H1 (cell line): Measurements from ENCODE around the gene DKC1. TPM values are rescaled to one million over a fixed set of nuclear protein-coding genes. Genes with fewer than 3 reads are reported as not detected.

ENCODE experiments used
- CTCF ChIA-PET: fragments of 300-600 bp; sonication (Branson Sonifier 250); formaldehyde crosslinking; loops from one replicate; lab custom pipeline; 2021; ENCODE audit not compliant: partially characterized antibody; lab: Charles Lee
- POLR2A ChIA-PET: fragments of 300-600 bp; sonication (Branson Sonifier 250); formaldehyde crosslinking; loops from one replicate; lab custom pipeline; 2021; ENCODE audit warnings: inconsistent platforms; ENCODE audit not compliant: partially characterized antibody; lab: Charles Lee
- DNase-seq, 2 experiments: peaks; one replicate each; pipeline versions ENCODE4 v3.0.0 to v3.0.0-alpha.2; 2010 to 2022; ENCODE audit warnings: low spot score in 2 of 2, low read depth in 1 of 2, mixed read lengths in 1 of 2
- FAIRE-seq: peaks from 2 replicates; lab custom pipeline; 2011; peaks lifted over from hg19 to GRCh38; lab: Jason Lieb, UNC
- H2AFZ ChIP-seq: 2 replicates; pipeline ENCODE4 v1.8.1; 2012; ENCODE audit warnings: low read length, inconsistent platforms
- H2AK5ac ChIP-seq: 2 replicates; pipeline ENCODE4 v1.6.1; 2013; ENCODE audit warnings: low read depth, low read length
- H2BK120ac ChIP-seq: replicated peaks from 2 replicates; pipeline ENCODE3; 2013; ENCODE audit warnings: low read depth, low read length, inconsistent platforms
- H2BK12ac ChIP-seq: 2 replicates; pipeline ENCODE4 v1.6.1; 2013; ENCODE audit warnings: low read depth, low read length
- H2BK15ac ChIP-seq: 2 replicates; pipeline ENCODE4 v1.6.1; 2013; ENCODE audit warnings: low read length
- H2BK20ac ChIP-seq: 2 replicates; pipeline ENCODE4 v1.6.1; 2013; ENCODE audit warnings: low read length
- H2BK5ac ChIP-seq: 2 replicates; pipeline ENCODE4 v1.6.1; 2013; ENCODE audit warnings: low read depth, low read length
- H3K14ac ChIP-seq: 2 replicates; pipeline ENCODE4 v1.6.1; 2013; ENCODE audit warnings: inconsistent platforms; ENCODE audit not compliant: insufficient read length
- H3K18ac ChIP-seq: 2 replicates; pipeline ENCODE4 v1.6.1; 2013; ENCODE audit warnings: low read length; ENCODE audit errors: extremely low read depth
- H3K23ac ChIP-seq: 2 replicates; pipeline ENCODE4 v1.6.1; 2013; ENCODE audit warnings: inconsistent platforms; ENCODE audit not compliant: insufficient read length
- H3K23me2 ChIP-seq: 2 replicates; pipeline ENCODE4 v1.6.1; 2013; ENCODE audit warnings: low read depth, low read length
- H3K27ac ChIP-seq: 2 replicates; pipeline ENCODE4 v1.6.1; 2011; ENCODE audit warnings: low read depth, low read length, inconsistent platforms
- H3K27me3 ChIP-seq, 4 experiments: replicated peaks in 1 of 4; 1 replicate in 1 of 4; 2 replicates in 3 of 4; pipeline versions ENCODE4 v1.6.1 to v1.8.1; 2011 to 2013; ENCODE audit warnings: low read length in 3 of 4, mild to moderate bottlenecking in 3 of 4, inconsistent platforms in 2 of 4, mixed read lengths in 2 of 4, moderate library complexity in 1 of 4; ENCODE audit not compliant: control insufficient read depth in 3 of 4, insufficient read depth in 3 of 4; ENCODE audit errors: extremely low read depth in 1 of 4
- H3K36me3 ChIP-seq, 4 experiments: 2 replicates each; pipeline versions ENCODE4 v1.6.1 to v1.8.1; 2011 to 2013; ENCODE audit warnings: mild to moderate bottlenecking in 4 of 4, low read length in 3 of 4, moderate library complexity in 2 of 4, control low read depth in 1 of 4, inconsistent platforms in 1 of 4; ENCODE audit not compliant: insufficient read depth in 4 of 4, control insufficient read depth in 2 of 4
- H3K4ac ChIP-seq: replicated peaks from 2 replicates; pipeline ENCODE3; 2013; ENCODE audit warnings: low read length, low read depth, mixed read lengths, inconsistent platforms; ENCODE audit not compliant: insufficient read length
- H3K4me1 ChIP-seq, 4 experiments: replicated peaks in 1 of 4; 1 replicate in 1 of 4; 2 replicates in 3 of 4; pipeline versions ENCODE4 v1.6.1 to v1.8.1; 2011 to 2013; ENCODE audit warnings: low read length in 3 of 4, inconsistent platforms in 2 of 4, mixed read lengths in 1 of 4; ENCODE audit not compliant: insufficient read depth in 4 of 4, control insufficient read depth in 3 of 4
- H3K4me2 ChIP-seq, 2 experiments: 2 replicates each; pipeline versions ENCODE4 v1.6.1 to v1.8.1; 2011 to 2013; ENCODE audit warnings: low read depth in 2 of 2, low read length in 2 of 2, control low read depth in 1 of 2, inconsistent platforms in 1 of 2, mild to moderate bottlenecking in 1 of 2; ENCODE audit not compliant: insufficient read depth in 1 of 2
- H3K4me3 ChIP-seq, 4 experiments: fragments of 200-600, 300-600 bp in 1 of 4; sonication (generic), shearing (Covaris generic), sonication (Bioruptor Twin) in 1 of 4; 2 replicates each; pipeline versions ENCODE4 v1.5.1 to v1.8.1; 2011 to 2016; ENCODE audit warnings: low read length in 4 of 4, low read depth in 3 of 4, control low read depth in 2 of 4, inconsistent platforms in 2 of 4, mild to moderate bottlenecking in 2 of 4, mixed read lengths in 1 of 4, moderate library complexity in 1 of 4; ENCODE audit not compliant: insufficient read depth in 2 of 4; ENCODE audit errors: extremely low read depth in 1 of 4
- H3K56ac ChIP-seq: replicated peaks from 2 replicates; pipeline ENCODE3; 2013; ENCODE audit warnings: low read depth, mild to moderate bottlenecking, mixed read lengths, low read length, inconsistent platforms; ENCODE audit not compliant: insufficient read length
- H3K79me1 ChIP-seq: 2 replicates; pipeline ENCODE4 v1.6.1; 2013; ENCODE audit warnings: low read depth, low read length, control low read depth
- H3K79me2 ChIP-seq, 2 experiments: 2 replicates each; pipeline versions ENCODE4 v1.6.1 to v1.8.1; 2012 to 2013; ENCODE audit warnings: low read length in 2 of 2, mild to moderate bottlenecking in 2 of 2, inconsistent platforms in 1 of 2; ENCODE audit not compliant: insufficient read depth in 2 of 2, control insufficient read depth in 1 of 2
- H3K9ac ChIP-seq, 4 experiments: replicated peaks in 1 of 4; 1 replicate in 1 of 4; 2 replicates in 3 of 4; pipeline versions ENCODE4 v1.6.1 to v1.8.1; 2011 to 2013; ENCODE audit warnings: low read depth in 3 of 4, low read length in 3 of 4, control low read depth in 2 of 4, mild to moderate bottlenecking in 2 of 4, moderate library complexity in 2 of 4, inconsistent platforms in 1 of 4; ENCODE audit errors: extremely low read depth in 1 of 4
- H3K9me3 ChIP-seq, 2 experiments: 2 replicates each; pipeline versions ENCODE4 v1.6.1 to v1.8.1; 2012 to 2013; ENCODE audit warnings: mild to moderate bottlenecking in 2 of 2, moderate library complexity in 2 of 2, control low read depth in 1 of 2, inconsistent platforms in 1 of 2, low read depth in 1 of 2, low read length in 1 of 2, mixed read lengths in 1 of 2; ENCODE audit not compliant: insufficient read depth in 2 of 2
- H4K20me1 ChIP-seq, 2 experiments: replicated peaks in 1 of 2; 2 replicates each; pipeline versions ENCODE3 to v1.8.1; 2011 to 2013; ENCODE audit warnings: inconsistent platforms in 2 of 2, low read length in 2 of 2, mild to moderate bottlenecking in 1 of 2; ENCODE audit not compliant: insufficient read depth in 2 of 2, control insufficient read depth in 1 of 2
- H4K5ac ChIP-seq: 2 replicates; pipeline ENCODE4 v1.6.1; 2013; ENCODE audit warnings: low read length, low read depth, mixed read lengths, inconsistent platforms; ENCODE audit not compliant: insufficient read length
- H4K8ac ChIP-seq: 2 replicates; pipeline ENCODE4 v1.8.0; 2013; ENCODE audit warnings: mild to moderate bottlenecking, moderate library complexity, low read length, inconsistent platforms; ENCODE audit not compliant: insufficient read depth; ENCODE audit errors: extremely low read depth
- H4K91ac ChIP-seq: replicated peaks from 2 replicates; pipeline ENCODE3; 2013; ENCODE audit warnings: low read length, mixed read lengths, inconsistent platforms; ENCODE audit not compliant: insufficient read length
- ATF3 ChIP-seq: IDR thresholded peaks from 2 replicates; pipeline ENCODE4 v1.6.1; 2011; ENCODE audit warnings: low read depth, mild to moderate bottlenecking, low read length; ENCODE audit not compliant: insufficient read depth
- CBX5 ChIP-seq: fragments of 300-800, 300-1000 bp; sonication (generic); IDR thresholded peaks from 2 replicates; pipeline ENCODE4 v1.7.1; 2016; ENCODE audit warnings: antibody characterized with exemption, low read length, low read depth
- GABPA ChIP-seq: IDR thresholded peaks from 2 replicates; pipeline ENCODE4 v1.6.1; 2011; ENCODE audit warnings: mild to moderate bottlenecking, low read length, moderate library complexity, borderline replicate concordance; ENCODE audit not compliant: insufficient read depth
- KDM4A ChIP-seq: IDR thresholded peaks from one replicate; pipeline ENCODE4 v1.7.1; 2012; ENCODE audit warnings: low read depth, mild to moderate bottlenecking, moderate library complexity, low read length, inconsistent platforms; ENCODE audit not compliant: severe bottlenecking
- KDM5A ChIP-seq: fragments of 200-600 bp; IDR thresholded peaks from 2 replicates; pipeline ENCODE4 v1.7.1; 2012; ENCODE audit warnings: mild to moderate bottlenecking, low read length, inconsistent platforms, mixed read lengths
- MAX ChIP-seq: IDR thresholded peaks from 2 replicates; pipeline ENCODE4 v1.6.1; 2012; ENCODE audit warnings: inconsistent platforms
- POLR2AphosphoS5 ChIP-seq: IDR thresholded peaks from 2 replicates; pipeline ENCODE4 v1.6.1; 2011; ENCODE audit warnings: low read depth, low read length
- POU5F1 ChIP-seq: IDR thresholded peaks from 2 replicates; pipeline ENCODE4 v1.6.1; 2011; ENCODE audit warnings: low read depth, mild to moderate bottlenecking, low read length, moderate library complexity
- RFX5 ChIP-seq: IDR thresholded peaks from 2 replicates; pipeline ENCODE4 v1.6.1; 2011; ENCODE audit warnings: low read depth, low read length, improper control_type of control experiment, borderline replicate concordance
- SIRT6 ChIP-seq: IDR thresholded peaks from one replicate; pipeline ENCODE4 v1.7.1; 2012; ENCODE audit warnings: low read length, inconsistent platforms
- SP2 ChIP-seq: IDR thresholded peaks from 2 replicates; pipeline ENCODE4 v1.6.1; 2012; ENCODE audit warnings: mild to moderate bottlenecking, low read length, inconsistent platforms
- TAF1 ChIP-seq: IDR thresholded peaks from 2 replicates; pipeline ENCODE4 v1.6.1; 2011; ENCODE audit warnings: mild to moderate bottlenecking, low read depth, low read length
- WGBS, 2 experiments: shearing (Covaris generic) in 1 of 2; methylation state at CpG; one replicate each; pipeline versions ENCODE4 v1.1.6 to v1.1.7; 2013 to 2015; ENCODE audit warnings: low lambda C conversion rate in 2 of 2, mixed read lengths in 2 of 2, inconsistent platforms in 1 of 2, low coverage in 1 of 2, missing lambda C conversion rate in 1 of 2; ENCODE audit not compliant: insufficient replicate concordance in 2 of 2, insufficient coverage in 1 of 2, insufficient read length in 1 of 2; ENCODE audit errors: extremely low coverage in 1 of 2, missing lambda C conversion rate in 1 of 2; 5-methylcytosine and 5-hydroxymethylcytosine counted together
- polyA plus RNA-seq, 7 experiments: library from polyadenylated mRNA; depleted of rRNA in 3 of 7; stranded (reverse) in 5 of 7; unstranded in 2 of 7; fragments of >200 nt in 5 of 7; fragments of 200-250 nt in 2 of 7; gene quantifications; 1 replicate in 5 of 7; 2 replicates in 1 of 7; 4 replicates in 1 of 7; pipeline versions ENCODE4 v1.2.1 to v1.2.3, GENCODE V29; 2011 to 2013; ENCODE audit warnings: missing spikeins in 2 of 7, mixed read lengths in 2 of 7
- total RNA-seq: library from RNA; stranded (reverse); fragmentation: NEBNext Ultra II Directional; extraction: Animal tissue kit (Norgen Biotek cat#: 25700); gene quantifications from 2 replicates; pipeline ENCODE4 v1.2.1, GENCODE V29; 2021

Gene DKC1
- total and polyA plus RNA-seq, 2 of the 8 experiments (the other 6 are each of a cell fraction or from before 2014, with no cell fraction given), result 65.6 to 143 TPM

- CTCF ChIA-PET, result interaction anchor here (1.2 kb wide), 1 partner anchor 52 kb away, joined by 3 read pairs; no protein-coding TSS in a partner anchor
- no peak overlapping the region for H3K18ac ChIP-seq
- no peak overlapping the region for H2AFZ ChIP-seq
- H3K23me2 ChIP-seq, result peaks cover 2% of the 10 kb centered on the region; the same call in 1 of the 2 replicates
- 82% methylated on average over 7 of the region's 8 CpGs; no CpG with 5 or more reads in 1 of the 2 experiments for WGBS, 2 experiments
- H3K4me3 ChIP-seq, result no peak overlapping the region
- no peak overlapping the region for H2BK20ac ChIP-seq
- no peak for DNase-seq
- H2AK5ac ChIP-seq, result no peak overlapping the region
- H3K23ac ChIP-seq, result no peak overlapping the region
- H3K79me1 ChIP-seq, result no peaks in the 10 kb centered on the region
- TF ChIP-seq KDM4A (no peak), SIRT6 (no peak), TAF1 (no peak), ATF3 (no peak), CBX5 (no peak), SP2 (no peak), POLR2AphosphoS5 (no peak), KDM5A (no peak), POU5F1 (no peak), MAX (no peak), RFX5 (no peak), GABPA (no peak)
- TF ChIP-seq, all 59 proteins: peak for 0
- Histone ChIP-seq H3K9ac (no peak overlapping the region), H3K36me3 (no peaks in the 10 kb centered on the region), H3K4ac (no peak overlapping the region), H2BK12ac (no peak overlapping the region), H3K27ac (no peak overlapping the region), H3K4me2 (no peak overlapping the region), H3K79me2 (no peaks in the 10 kb centered on the region), H4K5ac (no peak overlapping the region), H4K20me1 (peaks cover 0 to 3% of the 10 kb centered on the region in 2 experiments), H4K91ac (no peak overlapping the region), H3K27me3 (peaks cover 0 to 27% (median 18%) of the 10 kb centered on the region in 4 experiments; a peak in 6 of 7 replicates), H3K4me1 (peaks cover 0 to 8% (median 6%) of the 10 kb centered on the region in 4 experiments; a peak in 5 of 7 replicates), H3K9me3 (no peaks in the 10 kb centered on the region), H4K8ac (no peak overlapping the region), H3K14ac (no peak overlapping the region), H3K56ac (no peak overlapping the region), H2BK5ac (no peak overlapping the region), H2BK120ac (no peak overlapping the region), H2BK15ac (no peak overlapping the region)
- POLR2A ChIA-PET, result interaction anchor here (1.9 to 2.2 kb wide), 2 partner anchors 22 to 38 kb away, joined by 7 read pairs; partner anchors contain the start of gene DKC1
- FAIRE-seq, result no peak
Measured at GRCh38 chrX:154800478-154801210, 38.0 kb downstream of the DKC1 start.
